AG08395 (cell line): ENCODE measurements around the gene EIF4G1.

ENCODE experiments used
- DNase-seq: peaks from one replicate; pipeline ENCODE4 v3.0.0; 2012; ENCODE audit warnings: mixed read lengths, low spot score

Gene EIF4G1

GRCh38 chr3:184368586-184369183 lies 54.3 kb downstream of the EIF4G1 start:
- DNase-seq, result peak; percentile 72

DNA sequence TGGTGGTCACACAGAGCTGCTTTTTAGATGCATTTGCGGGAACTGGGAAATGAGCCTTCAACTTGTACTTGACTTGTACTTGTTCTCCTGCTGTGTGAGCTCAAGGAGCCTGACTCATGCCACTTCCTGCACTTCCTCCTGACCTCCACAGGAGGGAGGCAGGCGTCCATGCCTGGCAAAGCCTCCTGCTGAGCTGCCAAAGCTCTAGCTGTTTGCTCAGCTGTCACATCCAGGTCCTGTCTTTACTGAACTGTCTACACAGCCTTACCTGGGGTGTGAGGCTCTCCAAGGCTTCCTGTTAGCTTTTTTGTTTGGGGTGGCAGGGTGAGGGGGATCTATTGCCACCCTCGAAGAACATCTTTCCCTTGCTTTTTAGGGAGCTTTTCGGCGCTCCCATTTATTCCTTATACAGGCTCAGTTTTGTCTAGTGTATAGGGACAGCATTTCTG lies 57.2 kb downstream of the EIF4G1 start:
- peak; percentile 92 for DNase-seq

DNA sequence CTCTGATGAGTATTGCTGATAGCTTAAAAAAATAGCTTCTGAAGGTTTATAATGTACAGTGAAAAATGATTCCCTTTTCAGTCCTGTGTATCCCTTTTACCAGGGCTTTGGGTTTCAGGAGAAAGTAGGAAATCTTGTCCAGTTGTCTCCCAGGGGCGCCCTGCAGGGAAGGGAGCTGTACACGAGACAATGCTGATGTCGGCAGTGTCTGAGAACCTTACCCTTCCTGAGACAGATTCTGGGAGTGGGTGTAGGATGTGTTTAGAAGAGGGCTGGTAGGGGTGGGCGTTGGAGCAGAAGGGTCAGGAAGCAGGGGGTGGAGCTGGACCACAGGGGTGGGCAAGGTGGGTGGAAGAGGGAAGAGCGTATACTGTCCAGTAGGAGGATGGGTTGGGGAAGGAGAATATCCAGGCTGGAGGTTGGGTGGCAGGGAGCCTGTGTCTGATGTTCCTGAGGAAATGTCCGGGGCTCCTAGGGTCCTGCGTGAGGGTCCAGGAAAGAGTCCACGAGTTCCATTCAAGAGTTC lies 58.0 kb downstream of the EIF4G1 start:
- DNase-seq, result no peak

GRCh38 chr3:184372911-184373310 lies 58.5 kb downstream of the EIF4G1 start:
- DNase-seq, result no peak

DNA sequence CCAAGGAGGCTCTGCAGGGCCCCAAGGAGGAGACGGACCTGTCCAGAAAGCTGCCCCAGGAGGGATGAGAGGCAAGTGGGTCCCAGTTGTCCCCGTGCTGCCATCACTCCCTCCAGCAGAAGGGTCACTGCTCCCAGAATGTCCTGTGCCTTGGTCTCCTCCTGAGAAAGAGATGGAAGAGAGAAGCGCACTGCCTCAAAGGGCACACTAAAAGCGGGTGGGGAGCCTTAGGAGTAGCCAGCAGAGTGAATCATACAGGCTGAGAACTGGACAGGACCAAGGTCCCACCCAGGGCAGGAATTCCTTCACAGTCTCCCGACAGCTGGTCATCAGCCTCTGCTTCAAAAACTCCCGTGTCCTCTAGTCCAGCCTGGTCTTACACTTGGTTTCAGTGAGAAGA lies 59.0 kb downstream of the EIF4G1 start:
- peak; percentile 82 for DNase-seq

DNA sequence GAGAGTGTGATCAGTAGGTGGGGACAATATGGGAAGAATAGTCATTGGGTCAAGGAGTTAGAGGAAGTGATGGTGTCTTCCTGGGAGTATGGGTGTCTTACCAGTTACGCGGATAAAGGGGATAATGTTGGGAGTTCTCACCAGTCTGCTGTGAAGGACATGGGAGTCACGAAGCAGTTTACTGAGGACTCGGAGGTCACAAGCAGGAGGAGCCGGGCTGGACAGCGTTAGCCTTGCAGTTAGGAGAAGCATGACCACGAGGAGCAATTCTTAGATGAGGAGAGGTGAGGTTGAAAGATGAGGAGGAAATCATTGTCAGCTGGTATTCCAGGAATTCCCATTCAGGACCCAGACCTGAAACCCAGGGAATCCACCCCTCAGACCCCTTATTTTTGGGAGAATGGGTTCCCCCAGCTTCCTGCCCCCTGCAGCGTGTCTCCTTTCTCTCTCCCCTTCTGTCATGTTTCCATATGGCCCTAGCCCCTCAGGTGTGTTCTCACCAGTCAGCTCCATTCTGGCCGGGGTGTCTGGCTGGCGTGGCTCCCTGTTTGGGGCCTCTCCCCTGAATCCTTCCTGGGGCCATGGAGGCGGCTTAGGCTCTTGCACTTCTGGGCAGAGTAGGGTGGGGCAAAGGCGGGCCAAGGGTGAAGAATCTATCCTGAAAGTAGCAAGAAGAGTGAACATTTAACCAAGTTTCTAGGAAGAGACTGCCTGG lies 61.5 kb downstream of the EIF4G1 start:
- no peak for DNase-seq

- no peak for DNase-seq
Observed at GRCh38 chr3:184377374-184377773, 63.0 kb downstream of the EIF4G1 start.

GRCh38 chr3:184377882-184378445 lies 63.6 kb downstream of the EIF4G1 start, which contains the start of gene THPO:
THPO (minus strand) TSS chr3:184378207; CDS start chr3:184376259, 1,948 bp downstream.
- no peak for DNase-seq

DNA sequence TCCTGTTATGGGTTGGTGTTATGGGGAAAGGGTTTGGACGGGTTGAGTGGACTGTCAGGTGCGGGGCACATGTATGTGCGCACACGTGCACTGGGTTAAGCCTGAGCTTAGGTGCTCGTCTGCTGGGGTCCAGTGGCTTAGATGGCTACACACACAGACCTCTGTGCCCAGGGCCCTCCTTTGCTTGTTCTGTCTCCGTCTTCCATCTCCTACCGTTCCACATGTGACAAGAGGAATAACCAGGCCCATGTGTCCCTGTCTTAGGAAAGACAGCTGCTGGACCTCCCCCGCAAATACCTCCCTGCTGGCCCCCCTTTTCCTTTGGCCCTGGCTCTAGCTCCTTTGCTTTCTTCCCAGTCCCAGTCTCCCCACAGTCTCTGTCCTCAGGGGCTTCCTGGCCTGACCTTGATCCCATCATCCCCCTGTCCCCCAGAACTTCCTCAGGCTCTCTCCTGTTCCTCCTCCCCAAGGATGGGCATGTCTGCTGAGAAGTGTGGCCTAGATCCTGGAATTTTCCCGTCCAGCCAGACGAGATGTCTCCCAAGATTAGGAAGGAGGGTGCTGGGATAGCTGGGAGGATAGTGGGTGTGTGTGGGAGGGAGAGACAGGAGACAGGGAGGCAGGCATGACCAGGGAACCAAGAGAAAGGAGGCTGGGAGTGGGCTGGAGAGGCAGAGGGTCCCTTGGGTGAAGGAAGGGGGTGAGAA lies 64.4 kb downstream of the EIF4G1 start:
- DNase-seq, result no peak

- no peak for DNase-seq
Observed at GRCh38 chr3:184379358-184380184, 65.2 kb downstream of the EIF4G1 start, which contains the start of gene CHRD. CHRD (plus strand) TSS chr3:184380054; CDS start chr3:184380319, 265 bp downstream.

DNA sequence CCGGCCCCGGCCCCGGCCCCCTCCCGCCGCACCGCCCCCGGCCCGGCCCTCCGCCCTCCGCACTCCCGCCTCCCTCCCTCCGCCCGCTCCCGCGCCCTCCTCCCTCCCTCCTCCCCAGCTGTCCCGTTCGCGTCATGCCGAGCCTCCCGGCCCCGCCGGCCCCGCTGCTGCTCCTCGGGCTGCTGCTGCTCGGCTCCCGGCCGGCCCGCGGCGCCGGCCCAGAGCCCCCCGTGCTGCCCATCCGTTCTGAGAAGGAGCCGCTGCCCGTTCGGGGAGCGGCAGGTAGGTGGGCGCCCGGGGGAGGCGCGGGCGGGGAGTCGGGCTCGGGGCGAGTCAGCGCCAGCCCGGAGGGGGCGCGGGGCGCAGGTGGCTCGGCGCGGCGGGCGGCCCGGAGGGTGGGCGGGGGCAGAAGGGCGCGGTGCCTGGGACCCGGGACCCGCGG lies 65.8 kb downstream of the EIF4G1 start:
- DNase-seq, result peak; percentile 74

DNA sequence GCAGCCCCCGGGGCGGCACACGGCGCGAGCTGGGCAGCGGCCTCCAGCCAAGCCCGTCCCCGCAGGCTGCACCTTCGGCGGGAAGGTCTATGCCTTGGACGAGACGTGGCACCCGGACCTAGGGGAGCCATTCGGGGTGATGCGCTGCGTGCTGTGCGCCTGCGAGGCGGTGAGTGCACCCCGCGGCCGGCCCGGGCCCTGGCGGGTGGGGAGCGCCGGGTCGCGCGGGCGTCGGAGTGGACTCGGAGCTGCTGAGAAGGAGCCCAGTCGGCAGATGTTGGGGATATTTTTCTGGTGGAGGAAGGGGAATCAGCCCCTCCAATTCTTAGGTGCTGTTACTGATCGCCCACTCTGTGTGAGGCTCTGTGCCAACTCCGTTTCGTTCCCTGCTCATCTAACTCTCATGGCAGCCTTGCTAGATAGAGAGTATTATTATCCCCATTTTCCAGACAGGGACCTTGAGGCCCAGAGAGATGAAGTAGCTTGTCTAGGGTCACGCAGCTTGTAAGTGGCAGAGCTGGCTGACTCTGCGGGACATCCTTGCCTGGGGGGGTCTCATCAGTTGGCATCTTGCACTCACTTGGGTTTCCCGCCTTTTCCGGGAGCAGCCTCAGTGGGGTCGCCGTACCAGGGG lies 66.3 kb downstream of the EIF4G1 start:
- DNase-seq, result no peak

- DNase-seq, result no peak
Observed at GRCh38 chr3:184381261-184382224, 67.1 kb downstream of the EIF4G1 start.

GRCh38 chr3:184382326-184383032 lies 68.1 kb downstream of the EIF4G1 start:
- DNase-seq, result no peak

DNA sequence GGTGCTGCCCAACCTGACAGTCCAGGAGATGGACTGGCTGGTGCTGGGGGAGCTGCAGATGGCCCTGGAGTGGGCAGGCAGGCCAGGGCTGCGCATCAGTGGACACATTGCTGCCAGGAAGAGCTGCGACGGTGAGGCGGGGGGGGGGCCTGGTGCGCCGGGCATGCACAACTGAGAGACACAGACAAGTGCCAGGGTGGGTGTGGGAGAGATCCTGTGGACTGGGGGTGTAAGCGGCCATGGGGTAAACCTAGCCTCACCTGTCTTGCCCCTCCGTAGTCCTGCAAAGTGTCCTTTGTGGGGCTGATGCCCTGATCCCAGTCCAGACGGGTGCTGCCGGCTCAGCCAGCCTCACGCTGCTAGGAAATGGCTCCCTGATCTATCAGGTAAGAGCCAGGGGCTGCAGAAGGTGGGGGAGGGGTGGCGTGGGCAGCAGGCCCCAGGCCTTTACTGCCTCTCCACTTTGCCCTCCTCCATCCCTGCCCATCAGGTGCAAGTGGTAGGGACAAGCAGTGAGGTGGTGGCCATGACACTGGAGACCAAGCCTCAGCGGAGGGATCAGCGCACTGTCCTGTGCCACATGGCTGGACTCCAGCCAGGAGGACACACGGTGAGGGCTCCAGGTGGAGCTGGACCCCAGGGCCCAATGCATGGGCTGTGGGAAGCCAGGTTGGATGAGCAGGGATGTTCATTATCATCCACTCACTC lies 68.8 kb downstream of the EIF4G1 start:
- no peak for DNase-seq

DNA sequence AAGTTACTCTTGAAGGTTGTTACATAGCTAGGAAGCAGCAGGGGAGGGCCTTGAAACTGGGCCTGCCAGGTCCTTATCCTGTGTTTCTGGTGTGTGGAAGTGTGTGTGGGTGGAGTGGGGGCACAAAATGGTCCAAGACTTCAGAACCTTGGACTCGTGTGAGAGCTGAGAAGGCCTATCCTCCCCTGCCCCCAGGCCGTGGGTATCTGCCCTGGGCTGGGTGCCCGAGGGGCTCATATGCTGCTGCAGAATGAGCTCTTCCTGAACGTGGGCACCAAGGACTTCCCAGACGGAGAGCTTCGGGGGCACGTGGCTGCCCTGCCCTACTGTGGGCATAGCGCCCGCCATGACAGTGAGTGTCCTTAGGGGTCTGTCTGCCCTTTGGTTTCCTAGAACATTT lies 69.9 kb downstream of the EIF4G1 start:
- DNase-seq, result no peak
